Vagina (tissue), 2 donors: ENCODE measurements around the gene VDR.

Source experiments
- POLR2A ChIP-seq, 2 donors: fragments of 450-650 bp; IDR thresholded peaks; one replicate each; pipeline ENCODE4 v1.6.1; 2017; ENCODE audit warnings: antibody characterized with exemption in 2 of 2, mild to moderate bottlenecking in 2 of 2, moderate library complexity in 2 of 2
- TF ChIP-seq, protein P1 (sequence below), 3 experiments: fragments of 450-650 bp in 2 of 3; fragments of 200-600 bp in 1 of 3; sonication (generic) in 1 of 3; IDR thresholded peaks; one replicate each; pipeline ENCODE4 v1.5.1; 2017 to 2019; ENCODE audit warnings: antibody characterized with exemption in 3 of 3, mild to moderate bottlenecking in 2 of 3, moderate library complexity in 2 of 3

DNA sequence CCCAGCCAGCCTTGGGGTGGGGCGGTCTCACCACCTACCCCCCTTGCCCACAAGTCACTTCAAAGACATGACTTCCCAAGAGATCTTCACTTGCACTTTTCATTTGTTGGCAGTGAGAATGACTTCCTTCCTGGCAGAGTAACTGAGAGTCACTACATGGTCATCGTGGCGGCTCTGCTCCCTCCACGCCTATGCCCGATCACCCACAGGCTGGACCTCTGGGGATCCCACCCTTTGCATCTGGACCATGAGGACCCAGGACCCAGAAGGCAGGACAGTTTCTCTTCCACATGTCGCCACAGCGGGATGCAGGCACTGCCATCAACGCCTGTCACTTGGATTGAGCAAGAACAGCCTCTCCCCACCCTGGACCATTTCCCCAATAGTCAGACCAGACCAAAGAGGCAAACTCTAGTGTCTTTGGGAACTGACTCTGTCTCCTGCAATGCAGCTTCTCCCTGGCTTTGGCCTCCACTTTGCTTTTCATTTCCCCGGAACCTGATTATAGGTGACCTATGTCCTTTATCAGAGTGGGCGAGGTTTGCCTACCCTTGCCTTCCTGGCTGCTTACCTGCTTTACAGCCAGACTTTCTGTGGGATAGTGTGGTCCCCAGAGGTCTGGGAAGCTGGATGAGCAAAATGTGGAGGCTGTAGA lies 3.6 kb downstream of the VDR start:
- TF ChIP-seq, protein P1, sequence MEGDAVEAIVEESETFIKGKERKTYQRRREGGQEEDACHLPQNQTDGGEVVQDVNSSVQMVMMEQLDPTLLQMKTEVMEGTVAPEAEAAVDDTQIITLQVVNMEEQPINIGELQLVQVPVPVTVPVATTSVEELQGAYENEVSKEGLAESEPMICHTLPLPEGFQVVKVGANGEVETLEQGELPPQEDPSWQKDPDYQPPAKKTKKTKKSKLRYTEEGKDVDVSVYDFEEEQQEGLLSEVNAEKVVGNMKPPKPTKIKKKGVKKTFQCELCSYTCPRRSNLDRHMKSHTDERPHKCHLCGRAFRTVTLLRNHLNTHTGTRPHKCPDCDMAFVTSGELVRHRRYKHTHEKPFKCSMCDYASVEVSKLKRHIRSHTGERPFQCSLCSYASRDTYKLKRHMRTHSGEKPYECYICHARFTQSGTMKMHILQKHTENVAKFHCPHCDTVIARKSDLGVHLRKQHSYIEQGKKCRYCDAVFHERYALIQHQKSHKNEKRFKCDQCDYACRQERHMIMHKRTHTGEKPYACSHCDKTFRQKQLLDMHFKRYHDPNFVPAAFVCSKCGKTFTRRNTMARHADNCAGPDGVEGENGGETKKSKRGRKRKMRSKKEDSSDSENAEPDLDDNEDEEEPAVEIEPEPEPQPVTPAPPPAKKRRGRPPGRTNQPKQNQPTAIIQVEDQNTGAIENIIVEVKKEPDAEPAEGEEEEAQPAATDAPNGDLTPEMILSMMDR (IDR thresholded peaks at IDR 0.05): no peak
- no peak for TF ChIP-seq POLR2A (IDR thresholded peaks at IDR 0.05)
